DMS53 treated with DMSO at 0.1 percent for 48 hours (cell line): ENCODE results near the gene MAP4K3.
"Not testable (repeated sequence)": the region's sequence is repeated elsewhere in the genome, so short reads cannot be mapped to it uniquely, and the experiment has no call there.

Experiments
- DNase-seq: peaks from one replicate; lab custom pipeline; 2025; ENCODE audit not compliant: unreplicated experiment; lab: John Stamatoyannopoulos, UW

The MAP4K3 gene

DNA sequence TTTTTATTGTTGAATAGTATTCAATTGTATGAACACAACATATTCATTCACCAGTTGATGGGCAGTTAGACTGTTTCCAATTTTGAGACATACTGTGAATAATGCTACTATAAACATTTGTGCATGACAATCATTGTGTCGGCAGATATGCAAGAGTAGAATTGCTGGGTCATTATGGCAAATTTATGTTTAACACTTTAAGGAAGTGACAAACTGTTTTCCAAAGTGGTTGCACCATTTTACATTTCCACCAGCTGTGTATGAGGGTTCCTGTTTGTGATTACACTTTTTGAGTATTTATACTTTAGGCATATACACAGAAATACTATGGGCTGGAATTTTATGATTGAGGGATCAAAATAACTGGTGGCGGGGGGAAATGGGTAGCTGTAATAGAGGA lies 61.2 kb downstream of the MAP4K3 start:
- DNase-seq = no peak

DNA sequence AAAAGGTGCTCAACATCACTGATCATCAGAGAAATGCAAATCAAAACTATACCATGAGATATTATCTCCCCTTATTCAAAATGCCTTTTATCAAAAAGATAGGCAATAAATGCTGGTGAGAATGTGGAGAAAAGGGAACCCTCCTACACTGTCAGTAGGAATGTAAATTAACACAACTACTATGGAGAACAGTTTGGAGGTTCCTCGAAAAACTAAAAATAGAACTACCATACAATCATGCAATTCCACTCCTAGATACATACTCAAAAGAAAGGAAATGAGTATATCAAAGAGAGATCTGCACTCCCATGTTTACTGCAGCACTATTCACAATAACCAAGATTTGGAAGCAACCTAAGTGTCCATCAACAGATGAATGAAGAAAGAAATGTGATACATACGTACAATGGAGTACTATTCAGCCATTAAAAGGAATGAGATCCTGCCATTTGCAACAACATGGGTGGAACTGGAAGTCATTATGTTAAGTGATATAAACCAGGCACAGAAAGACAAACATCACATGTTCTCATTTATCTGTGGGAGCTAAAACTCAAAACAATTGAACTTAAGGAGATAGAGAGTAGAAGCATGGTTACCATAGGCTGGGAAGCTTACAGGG lies 63.8 kb downstream of the MAP4K3 start:
- DNase-seq = no peak

GRCh38 chr2:39370101-39370500 lies 67.0 kb downstream of the MAP4K3 start:
- no peak for DNase-seq

DNA sequence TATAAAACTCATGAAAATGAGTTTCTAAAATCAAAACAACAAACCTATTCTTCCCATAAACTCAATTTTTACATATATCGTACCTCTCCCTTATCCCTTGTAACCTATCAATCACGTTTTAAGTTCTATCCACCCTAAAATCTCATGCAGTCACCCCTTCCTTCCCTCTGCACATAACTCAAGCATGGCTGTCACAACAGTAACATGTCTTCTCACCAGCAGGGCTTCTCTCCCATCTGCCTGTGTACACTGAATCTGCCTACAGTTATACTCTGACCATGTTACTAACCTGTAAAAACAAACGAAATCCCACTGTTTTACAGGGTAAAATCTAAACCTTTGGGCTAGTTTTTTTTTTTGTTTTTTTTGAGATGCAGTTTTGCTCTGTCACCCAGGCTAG lies 68.2 kb downstream of the MAP4K3 start:
- DNase-seq = no peak

- no peak for DNase-seq
Observed at GRCh38 chr2:39368376-39368775, 68.7 kb downstream of the MAP4K3 start.

GRCh38 chr2:39362595-39362994 lies 74.5 kb downstream of the MAP4K3 start:
- DNase-seq = no peak

- DNase-seq = no peak
Observed at GRCh38 chr2:39361511-39361910, 75.6 kb downstream of the MAP4K3 start.

GRCh38 chr2:39360342-39360741 lies 76.7 kb downstream of the MAP4K3 start:
- DNase-seq = not testable (repeated sequence)

- no peak for DNase-seq
Observed at GRCh38 chr2:39359453-39360038, 77.5 kb downstream of the MAP4K3 start.

- DNase-seq = no peak
Observed at GRCh38 chr2:39356922-39357639, 80.0 kb downstream of the MAP4K3 start.

DNA sequence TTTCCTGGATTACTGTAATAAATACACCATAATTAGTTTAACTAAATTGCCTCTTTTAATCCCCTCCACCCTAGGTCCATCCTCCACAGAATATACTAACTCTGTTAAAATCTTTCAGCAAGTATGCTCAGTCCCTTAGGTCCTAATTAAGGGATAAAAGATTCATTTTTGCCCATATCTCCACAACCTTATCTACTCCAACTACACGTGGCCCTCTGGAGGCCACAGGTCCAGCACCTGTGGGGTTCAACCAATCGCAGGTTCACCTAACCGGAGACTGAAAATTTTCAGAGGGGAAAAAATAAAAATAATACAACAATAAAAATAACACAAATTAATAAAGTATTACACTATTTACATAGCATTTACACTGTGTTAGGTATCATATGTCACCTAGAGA lies 86.4 kb downstream of the MAP4K3 start:
- DNase-seq = no peak

- no peak for DNase-seq
Observed at GRCh38 chr2:39338502-39338901, 98.6 kb downstream of the MAP4K3 start.

GRCh38 chr2:39335930-39336329 lies 101.2 kb downstream of the MAP4K3 start:
- DNase-seq = no peak

DNA sequence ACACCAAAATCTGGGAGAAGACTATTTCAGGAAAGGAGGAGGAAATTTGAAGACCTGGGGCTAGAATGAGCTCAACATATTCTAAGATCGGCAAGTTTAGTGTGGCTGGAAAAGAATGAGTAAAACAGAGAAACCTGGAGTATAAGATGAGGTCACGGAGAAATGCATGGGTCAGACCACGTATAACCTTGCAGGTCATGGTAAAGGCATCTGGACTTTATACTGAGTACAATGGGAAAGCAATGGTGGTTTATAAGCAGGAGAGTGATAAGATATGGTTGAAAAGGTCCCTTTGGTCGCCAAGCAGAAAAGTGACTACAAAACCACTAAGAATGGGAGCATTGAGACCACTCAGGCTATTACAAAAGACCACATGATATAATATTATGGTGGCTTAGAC lies 102.1 kb downstream of the MAP4K3 start:
- DNase-seq = no peak

DNA sequence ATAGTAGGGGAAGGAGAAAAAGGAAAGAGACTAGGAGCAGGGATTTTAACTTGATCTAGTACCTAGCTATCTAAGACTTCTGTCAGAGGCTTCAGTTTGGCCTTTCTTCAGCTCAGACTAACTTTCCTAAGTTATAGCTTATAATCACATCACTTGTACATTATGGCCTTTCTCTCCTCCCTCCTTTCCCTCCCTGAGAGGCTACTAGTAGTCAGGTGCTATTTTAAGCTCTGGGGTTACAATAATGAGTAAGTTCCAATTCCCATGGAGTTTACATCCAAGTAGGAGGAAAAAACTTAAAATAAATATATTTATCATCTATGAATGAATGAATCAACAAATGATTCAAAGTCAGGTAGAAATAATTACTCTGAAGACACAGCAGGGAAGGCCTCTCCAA lies 102.6 kb downstream of the MAP4K3 start:
- DNase-seq = no peak

DNA sequence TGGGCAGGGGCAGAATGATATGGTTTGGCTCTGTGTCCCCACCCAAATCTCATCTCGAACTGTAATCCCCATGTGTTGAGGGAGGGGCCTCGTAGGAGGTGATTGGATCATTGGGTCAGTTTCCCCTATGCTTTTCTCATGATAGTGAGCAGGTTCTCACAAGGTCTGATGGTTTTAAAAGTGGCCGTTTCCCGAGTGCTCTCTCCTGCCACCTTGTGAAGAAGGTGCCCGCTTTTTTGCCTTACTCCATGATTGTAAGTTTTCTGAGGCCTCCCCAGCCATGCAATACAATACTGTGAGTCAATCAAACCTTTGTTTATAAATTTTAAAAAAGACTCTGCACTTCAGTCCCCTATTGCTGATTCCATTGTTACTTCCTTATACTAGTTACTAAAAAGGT lies 110.4 kb downstream of the MAP4K3 start:
- no peak for DNase-seq

- no peak for DNase-seq
Observed at GRCh38 chr2:39325966-39326365, 111.1 kb downstream of the MAP4K3 start.

DNA sequence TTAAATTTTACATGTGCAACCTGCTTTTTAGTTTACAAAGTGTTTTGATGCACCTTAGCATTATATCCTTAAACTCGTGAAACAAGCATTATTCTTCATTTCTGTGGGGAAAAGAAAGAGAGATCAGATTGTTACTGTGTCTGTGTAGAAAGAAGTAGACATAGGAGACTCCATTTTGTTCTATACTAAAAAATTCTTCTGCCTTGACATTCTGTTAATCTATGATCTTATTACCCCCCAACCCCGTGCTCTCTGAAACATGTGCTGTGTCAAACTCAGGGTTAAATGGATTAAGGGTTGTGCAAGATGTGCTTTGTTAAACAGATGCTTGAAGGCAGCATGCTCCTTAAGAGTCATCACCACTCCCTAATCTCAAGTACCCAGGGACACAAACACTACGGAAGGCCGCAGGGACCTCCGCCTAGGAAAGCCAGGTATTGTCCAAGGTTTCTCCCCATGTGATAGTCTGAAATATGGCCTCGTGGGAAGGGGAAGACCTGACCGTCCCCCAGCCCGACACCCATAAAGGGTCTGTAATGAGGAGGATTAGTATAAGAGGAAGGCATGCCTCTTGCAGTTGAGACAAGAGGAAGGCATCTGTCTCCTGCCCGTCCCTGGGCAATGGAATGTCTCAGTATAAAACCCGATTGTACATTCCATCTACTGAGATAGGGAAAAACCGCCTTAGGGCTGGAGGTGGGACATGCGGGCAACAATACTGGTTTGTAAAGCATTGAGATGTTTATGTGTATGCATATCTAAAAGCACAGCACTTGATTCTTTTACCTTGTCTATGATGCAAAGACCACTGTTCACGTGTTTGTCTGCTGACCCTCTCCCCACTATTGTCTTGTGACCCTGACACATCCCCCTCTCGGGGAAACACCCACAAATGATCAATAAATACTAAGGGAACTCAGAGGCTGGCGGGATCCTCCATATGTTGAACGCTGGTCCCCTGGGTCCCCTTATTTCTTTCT lies 115.7 kb downstream of the MAP4K3 start:
- not testable (repeated sequence) for DNase-seq

- no peak for DNase-seq
Observed at GRCh38 chr2:39320162-39320561, 116.9 kb downstream of the MAP4K3 start.

DNA sequence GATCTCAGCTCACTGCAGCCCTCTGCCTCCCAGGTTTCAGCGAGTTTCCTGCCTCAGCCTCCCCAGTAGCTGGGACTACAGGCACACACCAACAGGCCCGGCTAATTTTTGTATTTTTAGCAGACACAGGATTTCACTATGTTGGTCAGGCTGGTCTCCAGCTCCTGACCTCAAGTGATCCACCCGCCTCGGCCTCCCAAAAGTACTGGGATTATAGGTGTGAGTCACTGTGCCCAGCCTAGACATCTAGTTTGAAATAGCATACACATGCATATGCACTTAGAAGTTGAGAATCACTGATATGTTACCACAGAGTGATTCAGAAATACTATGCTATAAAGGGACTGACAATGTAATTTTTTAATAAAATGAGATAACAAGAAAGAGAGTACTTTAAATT lies 123.5 kb downstream of the MAP4K3 start:
- no peak for DNase-seq

DNA sequence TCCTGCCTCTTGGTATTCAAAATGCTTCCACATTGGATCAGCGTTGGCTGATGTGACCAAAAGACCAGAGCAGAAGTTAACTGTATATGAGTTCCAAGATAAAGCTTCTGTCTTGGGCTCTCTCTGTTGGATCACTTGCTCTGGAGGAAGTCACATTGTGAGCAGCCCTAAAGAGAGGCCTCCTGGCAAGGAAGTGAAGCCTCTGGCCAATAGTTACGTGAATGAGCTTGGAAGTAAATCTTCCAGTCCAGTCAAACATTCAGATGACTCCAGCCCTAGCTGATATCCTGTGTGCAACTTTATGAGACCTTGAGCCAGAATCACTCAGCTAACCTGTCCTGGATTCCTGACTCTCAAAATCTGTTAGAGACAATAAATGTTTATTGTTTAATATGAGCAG lies 125.6 kb downstream of the MAP4K3 start:
- no peak for DNase-seq
